T1000 (cell line): ENCODE data around the gene PRKCA.

Source experiments
- DNase-seq: peaks from one replicate; lab custom pipeline; 2025; ENCODE audit warnings: mixed read lengths; lab: John Stamatoyannopoulos, UW

Gene PRKCA

DNA sequence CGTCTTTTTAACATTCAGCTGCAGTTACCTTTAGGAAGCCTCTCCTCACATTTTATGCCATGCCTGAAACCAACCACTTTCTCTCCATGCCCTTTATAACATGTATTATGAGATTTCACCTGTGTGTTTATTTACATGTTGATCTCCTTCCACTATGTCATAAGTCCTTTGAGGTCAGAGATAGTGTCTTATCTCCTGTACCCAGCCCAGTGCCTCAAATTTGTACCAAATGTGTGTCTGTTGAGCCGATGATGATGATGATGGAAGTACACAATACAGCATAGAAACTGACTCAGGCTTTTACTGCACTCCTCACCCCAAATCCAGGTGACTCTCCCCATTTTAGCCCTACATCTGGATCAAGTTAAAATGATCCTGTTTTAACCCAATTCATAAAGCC is 353.0 kb downstream of the PRKCA start:
- no peak for DNase-seq

DNA sequence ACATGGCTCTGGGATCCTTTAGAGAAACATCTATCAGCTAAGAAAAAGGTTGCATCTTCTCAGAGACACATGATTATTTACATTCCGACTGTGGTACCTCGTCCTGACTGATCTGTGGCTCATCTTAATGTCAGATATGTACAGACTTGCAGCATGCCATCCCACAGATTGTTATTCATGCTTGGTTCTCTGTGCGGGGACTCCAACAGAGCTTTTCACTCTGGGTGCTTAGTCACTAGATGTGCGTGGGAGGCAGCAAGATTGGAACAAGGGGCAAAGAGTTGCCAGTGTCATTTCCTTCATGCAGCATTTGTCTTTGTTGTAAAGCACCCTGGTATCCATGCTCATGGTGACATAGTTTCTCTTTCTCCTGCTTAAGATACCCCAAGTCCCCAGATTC is 353.4 kb downstream of the PRKCA start:
- no peak for DNase-seq

DNA sequence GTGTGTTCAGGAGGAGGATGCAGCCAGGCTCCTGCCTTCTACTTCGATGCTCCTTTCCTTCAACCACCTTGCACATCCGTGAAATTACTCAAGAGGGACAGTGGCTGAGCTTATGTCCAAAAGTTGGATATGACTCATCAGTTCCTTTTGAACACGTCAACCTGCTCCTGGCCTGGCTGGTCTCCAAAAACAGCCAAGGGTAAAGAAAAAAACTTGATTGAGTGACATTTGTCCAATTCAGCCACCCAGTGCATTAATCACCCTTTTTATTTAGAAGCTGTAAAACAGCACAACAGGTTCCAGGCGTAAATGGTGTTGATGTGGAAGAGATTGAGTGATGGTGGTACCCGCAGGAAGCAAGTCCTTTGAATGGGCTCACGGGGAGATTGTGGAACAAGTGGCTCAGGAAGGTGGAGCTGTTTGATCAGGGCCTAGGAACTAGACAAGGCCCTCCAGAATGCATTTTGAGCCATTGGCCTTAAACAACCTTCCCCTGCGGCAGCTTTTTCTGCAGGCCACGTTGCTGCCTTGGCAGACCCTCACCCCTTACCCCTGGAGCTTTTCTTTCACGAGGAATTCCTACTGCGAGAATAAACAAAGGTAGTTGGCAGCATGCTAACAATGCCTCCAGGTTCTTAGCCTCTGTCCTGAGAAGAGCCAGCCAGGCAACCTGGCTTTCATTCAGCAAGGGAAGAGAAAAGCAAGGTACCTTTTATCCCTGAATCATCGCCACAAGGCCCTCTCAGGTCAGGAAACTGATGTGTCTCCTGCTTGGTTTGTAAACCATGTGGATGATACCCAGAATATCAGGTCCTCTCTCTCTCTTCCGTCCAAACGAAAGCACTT is 359.2 kb downstream of the PRKCA start:
- peak; percentile 23 for DNase-seq

DNA sequence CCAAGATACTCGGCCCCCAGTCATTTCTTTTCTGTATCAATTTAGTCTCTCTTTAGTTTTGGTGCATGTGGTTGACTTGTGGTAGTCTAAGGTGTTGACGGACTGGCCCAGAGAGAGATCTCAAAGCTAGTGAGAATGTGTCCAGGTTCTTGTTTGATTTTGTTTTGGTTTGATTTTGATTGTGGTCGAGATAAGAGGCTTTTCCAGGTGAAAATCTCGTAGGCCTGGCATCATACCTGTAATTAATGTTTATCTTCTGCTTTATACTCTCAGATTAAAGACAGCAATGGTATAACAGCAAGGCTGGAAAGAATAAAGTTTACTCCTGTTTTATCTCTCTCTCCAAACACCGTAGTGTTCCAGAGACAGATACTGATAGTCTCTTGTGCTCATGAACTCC is 360.1 kb downstream of the PRKCA start:
- DNase-seq: no peak

DNA sequence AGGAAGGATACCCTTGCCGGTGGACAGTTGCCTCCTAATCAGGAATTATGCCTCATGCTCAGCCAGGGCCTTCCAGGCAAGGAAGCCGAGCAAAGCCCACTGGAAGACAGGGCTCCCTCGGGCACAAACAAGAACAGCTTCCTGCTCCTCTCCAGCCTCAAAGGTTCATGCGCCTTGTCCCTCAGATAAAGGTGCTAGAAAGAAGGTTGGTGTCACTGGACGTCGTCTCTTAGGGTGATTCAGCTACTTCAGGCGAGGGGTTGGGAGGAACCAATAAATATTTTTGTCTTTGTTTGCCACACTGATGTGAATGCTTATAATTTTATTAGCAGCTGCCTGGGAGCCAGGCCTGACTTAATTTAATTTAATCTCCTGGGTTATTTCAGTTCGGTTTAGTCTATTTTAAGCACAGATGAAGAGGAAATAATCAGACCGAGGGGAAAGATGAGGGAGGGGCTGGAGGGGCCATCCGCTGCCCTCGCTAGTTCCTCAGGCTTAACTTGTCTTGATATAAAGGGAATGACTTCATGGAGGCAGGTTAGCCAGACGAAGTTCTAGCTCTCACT is 360.7 kb downstream of the PRKCA start:
- DNase-seq: no peak

DNA sequence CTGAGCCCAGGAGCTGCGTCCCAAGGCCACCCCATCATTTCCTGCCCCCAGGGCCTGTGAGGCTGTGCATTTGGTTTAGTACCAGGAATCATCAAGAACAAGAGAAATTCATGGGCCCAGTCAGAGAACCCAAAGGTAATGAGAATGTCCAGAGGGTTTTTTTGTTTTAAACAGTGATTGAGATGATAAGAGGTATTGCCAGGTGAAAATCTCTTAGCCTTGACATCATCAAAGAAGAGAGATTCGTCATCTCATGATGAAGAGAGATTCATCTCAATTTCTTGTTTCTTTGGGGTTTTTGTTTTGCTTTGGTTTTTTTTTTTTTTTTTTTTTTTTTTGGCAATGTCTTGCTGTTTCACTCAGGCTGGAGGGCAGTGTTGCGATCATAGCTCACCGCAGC is 361.9 kb downstream of the PRKCA start:
- no peak for DNase-seq

DNA sequence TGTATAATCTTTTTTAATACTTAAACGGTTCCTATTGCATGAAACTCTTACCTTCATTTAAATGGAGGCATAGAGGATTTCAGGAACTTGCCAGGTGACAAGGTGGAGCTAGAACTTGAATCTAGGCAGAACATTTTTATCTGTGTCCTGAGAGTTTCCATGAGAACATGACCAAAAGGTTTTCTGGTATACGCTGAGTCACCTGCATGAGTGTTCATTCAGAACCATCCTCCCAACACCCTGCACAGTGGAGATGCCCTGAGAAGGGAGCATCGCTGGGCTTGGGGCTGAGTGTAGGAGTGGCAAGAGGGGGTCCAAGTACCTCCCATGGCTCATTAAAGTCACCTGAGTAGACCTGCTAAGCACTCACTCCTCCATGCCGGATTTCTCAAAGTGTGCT is 362.8 kb downstream of the PRKCA start:
- DNase-seq: no peak

DNA sequence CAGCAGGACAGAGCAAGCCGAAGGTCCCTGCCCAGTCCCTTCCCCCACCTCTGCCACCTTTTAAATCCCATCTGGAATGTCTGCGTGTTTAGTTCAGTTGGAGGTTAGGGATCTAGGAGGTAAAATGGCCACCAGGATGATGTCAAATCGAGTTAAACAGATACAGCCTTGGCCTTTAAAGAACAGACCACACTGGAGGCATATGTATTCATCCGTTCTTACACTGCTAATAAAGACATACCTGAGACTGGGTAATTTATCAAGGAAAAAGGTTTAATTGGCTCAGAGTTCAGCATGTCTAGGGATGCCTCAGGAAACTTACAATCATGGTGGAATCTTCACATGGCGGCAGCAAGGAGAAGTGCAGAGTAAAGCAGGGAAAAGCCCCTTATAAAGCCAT is 364.7 kb downstream of the PRKCA start:
- no peak for DNase-seq

DNA sequence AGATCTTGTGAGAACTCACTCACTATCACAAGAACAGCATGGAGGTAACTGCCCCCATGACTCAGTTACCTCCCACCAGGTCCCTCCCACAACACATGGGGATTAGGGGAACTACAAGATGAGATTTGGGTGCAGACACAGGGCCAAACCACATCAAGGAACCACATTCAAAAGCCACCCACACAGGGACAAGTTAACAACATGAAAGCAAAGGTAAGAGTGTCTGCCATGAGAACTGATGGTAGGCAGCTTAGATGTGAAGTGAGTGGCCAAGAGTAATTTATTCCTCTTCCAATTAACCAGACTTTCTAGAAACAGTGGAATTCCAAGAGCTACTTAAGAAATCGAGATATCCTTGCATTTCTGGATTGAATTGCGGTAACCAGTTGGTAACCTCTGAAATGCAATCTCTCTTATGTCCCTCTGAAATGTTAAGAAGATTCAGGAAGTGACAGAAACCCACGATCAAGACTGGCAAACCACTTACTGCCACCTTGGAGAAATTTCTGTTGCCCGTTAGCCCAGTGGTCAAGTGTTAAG is 365.1 kb downstream of the PRKCA start:
- DNase-seq: no peak

DNA sequence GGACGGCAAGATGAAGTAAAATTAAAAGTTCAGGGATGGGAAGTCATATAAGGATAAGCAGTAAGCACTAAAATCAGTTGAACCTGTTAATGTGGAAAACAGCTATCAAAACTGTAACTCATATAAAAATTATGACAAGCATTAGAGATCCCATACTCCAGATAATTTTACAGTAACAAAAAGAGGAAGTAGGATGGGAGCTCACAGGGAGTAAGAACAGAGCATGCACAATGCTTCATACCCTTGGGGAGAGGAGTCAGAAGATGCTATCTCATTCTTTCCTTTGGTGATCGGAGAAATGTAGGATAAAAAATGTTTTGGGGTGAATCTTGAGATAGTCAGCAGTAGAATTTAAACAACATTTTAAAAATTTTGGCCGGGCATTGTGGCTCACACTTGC is 367.8 kb downstream of the PRKCA start:
- DNase-seq: no peak

DNA sequence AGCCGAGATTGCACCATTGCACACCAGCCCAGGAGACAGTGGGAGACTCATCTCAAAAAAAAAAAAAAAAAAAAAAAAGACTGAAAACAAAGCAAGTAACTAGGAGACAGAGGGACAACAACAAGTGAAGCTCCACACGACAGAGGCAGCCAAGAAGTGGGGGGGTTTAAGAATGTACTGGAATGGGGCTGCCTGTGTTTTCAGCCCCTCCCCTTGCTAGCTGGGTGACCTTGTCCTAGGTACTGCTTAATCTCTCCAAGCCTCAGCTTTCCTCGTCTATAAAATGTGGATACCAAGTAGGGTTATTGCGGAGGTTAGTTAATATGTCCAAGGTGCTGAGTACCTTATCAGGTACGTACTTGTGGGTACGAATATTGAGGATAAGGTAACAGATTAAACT is 368.7 kb downstream of the PRKCA start:
- DNase-seq: no peak

DNA sequence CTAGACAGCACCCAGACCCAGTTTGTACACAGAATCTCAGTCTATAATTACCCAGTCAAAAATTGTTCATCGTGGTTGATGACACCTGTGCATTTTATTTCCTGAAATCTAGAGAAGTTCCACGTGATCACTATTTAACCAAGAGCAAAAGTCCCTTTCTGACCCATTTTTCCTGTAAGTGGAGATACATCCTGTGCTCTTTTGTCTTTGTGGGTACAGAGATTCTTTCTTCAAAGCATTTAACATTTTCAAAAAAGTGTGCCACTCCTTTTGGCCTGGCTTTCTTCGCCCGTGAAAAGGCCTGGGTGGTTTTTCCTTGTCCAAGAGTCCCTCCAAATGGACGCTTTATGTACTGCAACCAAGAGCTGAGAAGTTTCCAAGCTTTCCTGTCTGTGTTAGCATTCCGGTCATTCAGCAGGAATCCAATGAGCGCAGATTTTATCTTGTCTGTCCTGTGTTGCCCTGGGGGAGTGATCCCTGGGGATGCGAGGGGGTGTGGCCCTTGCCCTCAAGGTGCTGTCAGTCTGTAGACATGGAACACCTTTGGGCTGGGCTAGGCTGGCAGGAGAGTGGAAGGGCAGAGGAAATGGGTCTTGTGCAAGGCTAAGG is 371.4 kb downstream of the PRKCA start:
- peak; percentile 10 for DNase-seq

DNA sequence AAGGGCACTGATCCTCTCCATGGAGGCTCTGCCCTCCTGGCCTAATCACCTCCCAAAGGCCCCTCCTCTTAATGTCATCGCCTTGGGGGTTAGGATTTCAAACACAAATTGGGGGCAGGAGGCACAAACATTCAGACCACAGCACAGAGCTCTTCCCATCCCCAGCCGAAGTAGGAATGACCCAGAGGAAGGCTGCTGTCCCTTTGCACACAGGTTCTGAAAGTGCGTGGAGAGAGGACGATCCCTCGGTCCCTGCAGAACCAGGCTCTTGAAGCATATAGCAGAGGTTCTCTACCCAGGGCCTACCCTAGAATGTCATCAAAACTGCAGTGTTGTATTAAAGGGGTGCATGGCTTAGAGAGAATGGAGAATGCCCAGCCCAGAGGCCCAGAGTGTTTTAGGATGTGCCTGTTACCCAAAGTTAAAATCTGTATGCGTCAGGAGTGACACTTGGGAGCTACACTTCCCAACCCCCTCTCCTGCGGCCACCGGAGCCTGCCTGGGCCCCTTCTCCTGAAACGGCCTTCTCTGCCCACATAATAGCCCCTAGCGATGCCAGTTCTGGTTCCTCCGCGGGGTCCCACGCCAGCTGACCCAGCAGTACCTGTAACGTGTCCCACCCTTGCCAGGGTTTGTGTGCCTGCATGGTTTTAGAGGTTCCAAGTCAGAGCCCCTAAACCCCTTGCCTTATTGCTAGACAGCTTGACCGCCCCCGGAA is 373.0 kb downstream of the PRKCA start:
- DNase-seq: no peak

DNA sequence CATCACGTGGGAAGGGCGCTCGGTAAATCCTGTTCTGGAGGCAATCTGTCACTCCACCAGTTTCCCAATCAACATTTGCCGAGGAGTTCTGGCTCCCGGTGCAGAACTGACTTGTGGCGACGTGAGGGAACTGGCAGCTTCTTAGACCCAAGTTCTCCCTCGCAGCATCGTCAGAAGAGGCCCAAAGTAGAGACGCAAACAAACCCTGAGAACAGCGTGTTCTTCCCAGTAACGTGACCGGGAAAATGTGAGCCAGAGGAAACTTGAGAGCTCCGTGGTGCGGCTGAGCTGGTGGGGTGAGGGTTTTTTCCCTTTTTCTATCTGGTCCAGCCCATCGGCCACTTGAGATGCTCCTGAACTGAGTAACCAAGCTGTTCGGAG is 373.6 kb downstream of the PRKCA start:
- no peak for DNase-seq

DNA sequence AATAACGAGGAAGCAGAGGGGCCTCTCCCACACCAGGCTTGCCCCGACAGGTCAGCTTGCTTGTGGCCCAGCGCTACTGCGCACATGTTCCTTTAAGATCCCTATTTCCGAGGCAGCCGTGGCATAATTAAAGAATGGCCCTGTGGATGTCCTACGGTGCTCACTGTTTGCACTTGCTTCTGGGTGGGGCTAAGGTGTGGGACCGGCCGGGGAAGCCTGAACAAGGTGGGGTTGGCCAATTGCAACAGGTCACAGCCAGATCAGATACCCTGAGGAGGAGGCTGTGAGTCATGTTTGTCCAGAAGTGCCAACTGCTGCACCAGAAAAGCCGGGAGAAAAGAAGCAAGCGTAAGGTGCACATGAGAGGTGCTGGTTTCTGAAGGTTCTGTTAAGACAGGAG is 374.0 kb downstream of the PRKCA start:
- no peak for DNase-seq

DNA sequence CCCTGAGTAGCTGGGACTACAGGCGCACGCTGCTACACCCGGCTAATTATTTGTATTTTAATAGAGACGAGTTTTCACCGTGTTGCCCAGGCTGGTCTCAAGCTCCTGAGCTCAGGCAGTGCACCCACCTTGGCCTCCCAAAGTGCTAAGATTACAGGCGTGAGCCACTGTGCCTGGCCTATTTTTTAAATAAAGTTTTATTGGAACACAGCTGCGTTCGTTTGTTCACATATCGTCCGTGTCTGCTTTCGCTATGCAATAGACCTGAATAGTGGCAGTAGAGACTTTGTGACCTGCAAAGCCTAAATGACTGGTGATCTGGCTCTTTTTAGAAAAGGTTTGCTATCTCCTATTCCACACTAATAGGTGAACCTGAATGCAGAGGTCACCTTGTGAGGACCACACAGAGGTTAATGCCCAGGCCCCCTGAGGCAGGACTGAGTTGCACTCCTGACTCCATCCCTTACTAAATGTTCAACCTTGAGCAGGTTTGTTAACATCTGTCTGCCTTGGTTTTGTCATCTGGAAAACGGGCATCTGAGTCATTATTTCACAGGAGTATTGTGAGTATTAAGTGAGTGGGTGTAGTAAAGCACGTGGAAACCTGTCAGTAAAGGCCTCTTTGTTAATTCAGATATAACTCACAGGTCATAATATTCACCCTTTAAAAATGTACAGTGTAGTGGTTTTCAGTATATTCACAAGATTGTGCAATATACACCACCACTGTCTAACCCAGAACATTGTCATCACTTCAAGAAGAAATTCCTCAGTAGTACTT is 375.0 kb downstream of the PRKCA start:
- no peak for DNase-seq

DNA sequence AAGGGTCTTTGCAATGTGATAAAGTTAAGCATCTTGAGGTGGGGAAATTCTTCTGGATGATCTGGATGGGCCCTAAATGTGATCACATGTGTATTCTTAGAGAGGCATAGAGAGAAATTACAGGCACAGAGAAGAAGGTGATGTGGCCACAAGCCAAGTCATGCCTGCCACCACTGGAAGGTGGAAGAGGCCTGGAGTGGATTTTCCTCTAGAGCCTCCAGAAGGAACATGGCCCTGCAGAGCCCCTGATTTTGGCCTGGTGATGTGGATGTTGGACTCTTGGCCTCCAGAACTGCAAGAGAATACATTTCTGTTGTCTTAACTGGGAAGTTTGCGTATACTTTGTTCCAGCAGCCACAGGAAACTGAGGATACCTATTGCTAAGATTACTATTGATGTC is 375.6 kb downstream of the PRKCA start:
- no peak for DNase-seq

DNA sequence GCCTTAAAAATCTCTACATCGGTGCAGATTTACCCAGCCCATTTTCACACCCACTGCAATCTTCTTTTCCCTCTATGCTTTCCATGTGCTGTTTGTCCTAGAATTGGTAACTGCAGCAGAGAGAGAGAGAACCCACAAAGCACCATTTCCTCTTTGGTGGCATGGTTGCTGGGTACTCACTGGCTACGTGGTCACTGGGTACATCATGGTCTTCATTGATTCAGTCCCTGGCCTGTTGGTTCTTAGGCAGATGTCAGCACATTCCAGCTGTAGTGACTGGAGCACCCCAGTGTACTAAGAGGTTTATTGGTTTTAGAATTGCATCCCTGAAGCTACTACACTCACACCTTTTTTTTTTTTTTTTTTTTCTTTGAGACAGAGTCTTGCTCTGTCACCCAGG is 376.4 kb downstream of the PRKCA start:
- DNase-seq: no peak

DNA sequence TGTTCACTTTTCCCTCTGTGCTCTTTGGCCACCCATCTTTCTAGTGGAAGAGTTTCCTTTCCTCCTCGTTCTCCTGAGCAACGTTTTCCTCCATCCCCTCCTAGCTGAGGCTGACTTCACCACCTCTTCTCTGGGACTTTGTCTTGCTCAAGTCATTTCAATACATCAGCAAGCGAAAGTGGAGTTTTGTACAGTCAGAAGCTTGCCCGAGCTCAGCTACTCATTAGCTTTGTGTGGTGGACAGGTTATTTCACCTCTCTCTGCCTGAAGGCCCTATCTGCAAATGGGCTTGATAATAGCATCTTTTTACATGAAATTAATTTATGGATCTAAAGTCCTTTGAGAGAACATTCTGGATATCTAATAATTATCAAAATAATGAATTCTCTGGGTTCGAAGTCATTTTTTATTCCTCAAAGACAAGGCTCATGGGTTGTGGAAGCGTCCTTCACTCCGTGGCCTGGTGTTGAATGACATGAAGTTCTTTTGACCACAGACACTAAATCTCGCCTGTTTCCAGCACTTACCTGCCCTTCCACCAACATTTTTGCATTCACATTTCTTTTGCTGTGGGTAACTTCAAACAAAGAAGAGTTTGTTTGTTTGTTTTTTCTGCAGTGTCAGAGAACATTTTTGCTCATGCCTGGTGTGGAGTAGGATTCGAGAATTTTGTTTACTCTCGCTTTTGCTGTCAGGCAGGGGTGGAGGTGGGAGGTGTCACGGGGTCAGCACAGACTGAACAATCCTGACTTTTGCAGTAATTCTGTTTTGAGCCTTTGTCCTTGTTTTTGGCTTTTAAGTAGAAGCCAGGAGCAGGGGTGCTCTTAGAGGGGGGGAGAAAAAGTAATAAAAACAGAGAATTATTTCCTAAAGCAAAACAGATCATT is 377.5 kb downstream of the PRKCA start:
- no peak for DNase-seq

DNA sequence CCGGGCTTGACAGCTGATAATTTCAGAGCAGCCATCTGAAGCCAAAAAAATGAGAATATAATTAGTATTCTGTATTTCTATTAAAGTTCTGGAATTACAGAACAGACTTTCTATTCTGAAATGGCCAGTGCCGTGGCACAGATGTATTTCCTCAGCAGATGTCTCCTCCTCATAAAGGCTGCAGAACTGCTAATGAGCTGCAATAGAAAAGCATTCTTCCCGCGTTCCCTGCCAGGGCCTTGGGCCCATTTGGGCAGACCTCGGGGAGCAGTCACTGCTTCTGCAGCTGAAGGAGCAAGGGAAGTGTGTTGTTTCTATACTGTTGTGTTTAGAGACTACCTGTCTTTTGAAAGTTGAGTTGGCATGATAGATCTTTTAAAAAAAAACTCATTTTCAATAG is 379.9 kb downstream of the PRKCA start:
- no peak for DNase-seq

DNA sequence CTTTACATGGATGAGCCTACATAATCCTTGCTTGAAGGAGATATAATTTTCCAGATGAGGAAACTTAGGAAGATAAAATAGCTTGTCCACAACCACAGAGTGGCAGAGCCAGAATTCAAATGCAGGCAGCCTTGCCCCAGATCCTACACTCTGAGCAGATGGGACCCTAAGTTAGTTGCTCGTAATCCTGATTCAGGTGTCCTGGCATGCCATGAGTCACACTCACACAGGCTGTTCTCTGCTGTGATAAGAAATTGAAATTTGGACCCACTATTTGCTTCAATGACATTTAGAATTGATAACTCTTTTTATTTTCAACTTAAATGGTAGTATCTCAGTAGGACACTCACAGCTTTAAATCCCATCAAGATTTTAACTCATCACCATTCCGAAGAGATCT is 381.8 kb downstream of the PRKCA start:
- no peak for DNase-seq
